ENCODE results near the gene ERFE. TPM values are rescaled to one million over a fixed set of nuclear protein-coding genes. Genes with fewer than 3 reads are reported as not detected.
A peak's percentile ranks its signal among the peaks of the same experiment; 100 is the strongest.

Gene ERFE
- total RNA-seq, 1 donor = 1.8 TPM

DNA sequence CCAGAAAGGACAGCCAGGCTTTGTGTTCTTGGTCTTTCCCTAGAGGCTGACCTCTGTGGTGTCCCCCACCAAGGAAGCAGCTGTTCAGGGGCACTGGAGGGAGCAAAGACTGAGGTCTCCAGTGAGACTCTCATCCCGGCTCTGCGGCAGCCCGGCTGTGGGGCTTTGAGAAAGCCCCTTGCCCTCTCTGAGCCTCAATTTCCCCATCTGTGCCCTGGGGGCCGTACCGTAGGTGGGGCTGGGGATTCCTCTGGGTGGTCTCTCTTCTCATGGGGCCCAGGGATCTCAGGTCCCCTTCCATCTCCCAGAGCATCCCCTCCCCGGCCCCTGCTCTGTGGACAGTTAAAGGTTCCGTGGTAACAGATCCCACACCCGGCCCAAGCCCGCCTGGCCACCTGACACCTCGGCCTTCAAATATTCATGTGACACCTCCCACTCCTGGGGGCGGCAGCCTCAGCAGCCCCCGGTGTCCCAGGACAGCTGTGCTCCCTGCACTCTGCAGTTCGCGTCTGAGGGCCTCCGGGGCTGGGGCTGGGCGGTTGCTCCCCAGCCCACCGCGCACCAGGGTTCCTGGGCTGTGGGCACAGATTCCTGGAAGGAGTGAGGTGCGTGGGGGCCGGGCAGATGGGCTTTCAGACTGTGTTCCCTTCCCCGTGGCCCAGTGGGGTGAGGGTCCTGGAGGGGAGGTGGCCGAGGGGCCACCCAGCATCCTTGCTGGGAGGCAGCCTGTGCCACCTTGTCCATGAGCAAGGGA lies 35.4 kb upstream of the ERFE start:
- H3K4me1 ChIP-seq (ENCODE audit: insufficient read depth, low read length) = peaks cover 12% of the 10 kb centered on the region
- peaks cover 16% of the 10 kb centered on the region for H3K27me3 ChIP-seq (ENCODE audit: insufficient read depth, low read length)
- H3K79me2 ChIP-seq (ENCODE audit: insufficient read depth, low read length) = no peaks in the 10 kb centered on the region
- no peak overlapping the region for H3K4me3 ChIP-seq (ENCODE audit: insufficient read depth, low read length)
- no peak overlapping the region for H3K27ac ChIP-seq (ENCODE audit: low read depth, low read length)
- H3K36me3 ChIP-seq (ENCODE audit: insufficient read depth, low read length) = no peaks in the 10 kb centered on the region
- TF ChIP-seq, protein P1, sequence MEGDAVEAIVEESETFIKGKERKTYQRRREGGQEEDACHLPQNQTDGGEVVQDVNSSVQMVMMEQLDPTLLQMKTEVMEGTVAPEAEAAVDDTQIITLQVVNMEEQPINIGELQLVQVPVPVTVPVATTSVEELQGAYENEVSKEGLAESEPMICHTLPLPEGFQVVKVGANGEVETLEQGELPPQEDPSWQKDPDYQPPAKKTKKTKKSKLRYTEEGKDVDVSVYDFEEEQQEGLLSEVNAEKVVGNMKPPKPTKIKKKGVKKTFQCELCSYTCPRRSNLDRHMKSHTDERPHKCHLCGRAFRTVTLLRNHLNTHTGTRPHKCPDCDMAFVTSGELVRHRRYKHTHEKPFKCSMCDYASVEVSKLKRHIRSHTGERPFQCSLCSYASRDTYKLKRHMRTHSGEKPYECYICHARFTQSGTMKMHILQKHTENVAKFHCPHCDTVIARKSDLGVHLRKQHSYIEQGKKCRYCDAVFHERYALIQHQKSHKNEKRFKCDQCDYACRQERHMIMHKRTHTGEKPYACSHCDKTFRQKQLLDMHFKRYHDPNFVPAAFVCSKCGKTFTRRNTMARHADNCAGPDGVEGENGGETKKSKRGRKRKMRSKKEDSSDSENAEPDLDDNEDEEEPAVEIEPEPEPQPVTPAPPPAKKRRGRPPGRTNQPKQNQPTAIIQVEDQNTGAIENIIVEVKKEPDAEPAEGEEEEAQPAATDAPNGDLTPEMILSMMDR (IDR thresholded peaks at IDR 0.05; ENCODE audit: extremely low read depth, low read depth, low read length) = no peak
- no peak overlapping the region for H3K4me2 ChIP-seq (ENCODE audit: insufficient read depth, low read length)
- peak; percentile 50 for DNase-seq (ENCODE audit: insufficient read length, low spot score, missing footprints)
- no peaks in the 10 kb centered on the region for H3K9me3 ChIP-seq (ENCODE audit: low read depth, low read length)
- no peaks in the 10 kb centered on the region for H4K20me1 ChIP-seq (ENCODE audit: insufficient read depth, low read length)
- no peak overlapping the region for H2AFZ ChIP-seq (ENCODE audit: low read length)

DNA sequence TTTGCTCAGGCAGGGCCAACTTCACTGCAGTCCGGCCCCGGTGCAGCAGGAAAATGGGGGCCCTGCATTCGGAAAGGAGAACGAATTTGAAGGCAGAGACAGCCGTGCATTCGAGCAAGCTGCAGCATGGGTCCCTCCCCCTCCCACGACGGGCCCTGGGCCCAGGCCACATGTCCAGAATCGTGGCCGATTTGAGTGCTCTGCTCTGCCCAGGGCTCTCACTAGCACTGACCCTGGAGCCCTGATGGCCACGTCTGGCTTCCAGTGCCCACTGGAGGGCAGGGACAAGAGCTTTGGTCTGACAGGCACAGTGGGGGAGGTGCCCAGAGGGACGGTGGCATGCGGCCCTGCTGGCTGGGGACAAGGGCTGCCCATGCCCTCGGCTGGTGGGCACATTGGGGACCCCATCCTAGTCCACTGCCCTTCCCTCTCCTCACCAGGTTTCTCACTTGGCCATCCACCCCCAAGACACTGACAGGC lies 34.7 kb upstream of the ERFE start:
- H3K4me3 ChIP-seq (ENCODE audit: insufficient read depth, low read length) = no peak overlapping the region
- H3K4me2 ChIP-seq (ENCODE audit: insufficient read depth, low read length) = no peak overlapping the region
- no peaks in the 10 kb centered on the region for H3K9me3 ChIP-seq (ENCODE audit: low read depth, low read length)
- no peak overlapping the region for H2AFZ ChIP-seq (ENCODE audit: low read length)
- no peaks in the 10 kb centered on the region for H3K79me2 ChIP-seq (ENCODE audit: insufficient read depth, low read length)
- H3K4me1 ChIP-seq (ENCODE audit: insufficient read depth, low read length) = peaks cover 12% of the 10 kb centered on the region
- DNase-seq (ENCODE audit: insufficient read length, low spot score, missing footprints) = peak; percentile 57
- peaks cover 16% of the 10 kb centered on the region for H3K27me3 ChIP-seq (ENCODE audit: insufficient read depth, low read length)
- no peaks in the 10 kb centered on the region for H4K20me1 ChIP-seq (ENCODE audit: insufficient read depth, low read length)
- H3K36me3 ChIP-seq (ENCODE audit: insufficient read depth, low read length) = no peaks in the 10 kb centered on the region
- H3K27ac ChIP-seq (ENCODE audit: low read depth, low read length) = no peak overlapping the region
- TF ChIP-seq, protein P1 (IDR thresholded peaks at IDR 0.05; ENCODE audit: extremely low read depth, low read depth, low read length) = no peak

DNA sequence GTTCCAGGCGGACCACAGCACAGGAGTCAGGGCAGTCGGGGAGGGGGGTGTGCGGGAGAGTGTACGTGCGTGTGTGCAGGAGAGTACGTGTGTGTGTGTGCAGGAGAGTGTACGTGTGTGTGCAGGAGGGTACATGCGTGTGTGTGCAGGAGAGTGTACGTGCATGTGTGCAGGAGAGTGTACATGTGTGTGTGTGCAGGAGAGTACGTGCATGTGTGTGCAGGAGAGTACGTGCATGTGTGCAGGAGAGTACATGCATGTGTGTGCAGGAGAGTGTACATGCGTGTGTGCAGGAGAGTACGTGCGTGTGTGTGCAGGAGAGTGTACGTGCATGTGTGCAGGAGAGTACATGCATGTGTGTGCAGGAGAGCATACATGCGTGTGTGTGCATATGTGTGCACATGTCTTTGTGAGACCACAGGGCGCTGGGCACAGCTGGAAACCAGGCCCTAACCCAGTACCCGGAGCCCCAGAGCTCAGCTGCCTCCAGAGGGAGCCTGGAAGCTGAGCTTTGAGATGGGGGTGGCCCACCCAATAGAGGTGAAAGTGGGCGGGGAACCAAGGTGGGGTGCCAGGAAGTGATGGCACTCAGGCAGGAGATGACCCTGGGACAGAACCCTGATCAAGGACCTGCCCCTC lies 34.2 kb upstream of the ERFE start:
- Histone ChIP-seq H2AFZ (ENCODE audit: low read length) (no peak overlapping the region), H3K36me3 (ENCODE audit: insufficient read depth, low read length) (no peaks in the 10 kb centered on the region), H3K4me2 (ENCODE audit: insufficient read depth, low read length) (no peak overlapping the region), H3K4me1 (ENCODE audit: insufficient read depth, low read length) (peaks cover 12% of the 10 kb centered on the region), H4K20me1 (ENCODE audit: insufficient read depth, low read length) (no peaks in the 10 kb centered on the region), H3K27ac (ENCODE audit: low read depth, low read length) (no peak overlapping the region), H3K9me3 (ENCODE audit: low read depth, low read length) (no peaks in the 10 kb centered on the region), H3K27me3 (ENCODE audit: insufficient read depth, low read length) (peaks cover 13% of the 10 kb centered on the region), H3K79me2 (ENCODE audit: insufficient read depth, low read length) (no peaks in the 10 kb centered on the region), H3K4me3 (ENCODE audit: insufficient read depth, low read length) (no peak overlapping the region)
- DNase-seq (ENCODE audit: insufficient read length, low spot score, missing footprints) = peak; percentile 29
- TF ChIP-seq, protein P1 (IDR thresholded peaks at IDR 0.05; ENCODE audit: extremely low read depth, low read depth, low read length) = no peak
